ENCODE measurements around the gene KRT80.

Gene KRT80

DNA sequence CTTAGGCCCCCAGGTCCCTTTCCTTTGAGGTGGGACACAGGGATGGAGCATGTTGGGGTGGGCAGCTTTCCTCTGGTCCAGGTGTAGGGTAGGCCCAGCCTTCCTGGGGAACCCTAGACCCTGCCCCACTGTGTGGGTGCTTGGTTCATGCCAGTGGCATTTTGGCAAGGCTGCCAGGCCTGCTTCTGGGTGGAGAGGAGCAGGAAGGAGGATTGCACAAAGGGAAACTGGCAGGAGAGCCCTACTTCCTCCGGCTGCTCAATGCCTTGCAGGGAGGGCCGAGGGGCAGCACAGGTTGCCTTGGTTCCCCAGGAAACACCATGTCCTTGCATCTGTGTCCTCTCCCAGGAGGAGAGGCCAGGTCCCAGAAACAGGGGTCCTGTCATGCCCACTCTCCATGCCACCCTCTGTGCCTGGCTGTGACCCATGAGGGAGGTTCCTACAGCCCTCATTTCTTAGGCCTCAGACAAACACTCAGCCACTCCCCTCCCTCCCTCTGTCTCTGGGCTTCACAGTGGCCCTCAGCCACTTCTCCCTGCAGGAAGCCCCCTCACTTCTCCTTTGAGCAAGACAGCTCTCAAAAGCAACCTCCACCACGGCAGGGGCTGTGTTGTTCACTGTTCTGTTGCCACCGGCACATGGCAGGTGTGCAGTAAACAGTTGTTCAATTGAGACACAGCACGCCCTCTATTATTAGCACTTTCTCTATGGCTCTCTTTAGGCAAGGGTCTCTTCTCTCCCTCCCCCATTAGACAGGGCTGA is 6.8 kb upstream of the KRT80 start:
- no peak for DNase-seq (ENCODE audit: low spot score)

DNA sequence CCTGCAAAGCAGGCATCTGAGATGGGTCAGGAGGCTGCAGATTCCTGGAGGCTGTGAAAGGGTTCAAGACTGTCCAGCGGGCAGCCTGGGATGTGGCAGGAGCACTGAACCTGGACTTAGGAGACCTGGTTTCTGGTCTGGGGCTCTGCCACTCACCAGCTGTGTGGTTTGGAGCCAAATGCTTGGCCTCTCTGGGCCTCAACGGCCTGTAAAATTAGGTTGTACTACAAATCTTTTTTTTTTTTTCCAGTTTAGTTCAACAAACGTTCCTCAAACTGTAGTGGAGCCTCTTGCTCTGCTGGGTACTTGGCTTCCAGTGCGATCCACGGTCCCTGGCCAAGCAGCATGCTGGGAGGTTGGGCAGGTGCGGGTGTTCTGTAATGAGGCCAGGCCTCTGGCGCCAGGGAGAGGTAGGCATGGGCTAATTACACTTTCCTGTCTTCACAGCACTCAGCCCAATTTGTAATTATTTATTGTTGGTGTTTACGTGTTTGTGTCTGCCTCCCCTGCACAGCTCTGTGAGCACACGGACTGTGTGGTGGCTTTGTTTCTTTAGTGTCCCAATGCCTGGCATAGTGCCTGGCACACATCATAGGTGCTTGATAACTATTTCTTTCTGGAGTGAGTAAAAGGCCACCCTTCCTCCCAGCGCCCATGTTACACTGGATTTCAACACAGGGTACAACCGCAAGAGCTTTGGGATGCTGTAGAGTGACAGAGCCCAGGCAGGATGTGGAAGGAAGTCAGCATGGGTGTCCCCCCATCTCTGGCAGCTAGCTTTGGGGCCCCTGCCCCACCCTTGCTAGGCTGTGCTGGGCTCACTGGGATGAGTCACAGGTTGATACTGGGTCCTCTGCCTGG is 5.8 kb upstream of the KRT80 start:
- DNase-seq (ENCODE audit: low spot score) = no peak

DNA sequence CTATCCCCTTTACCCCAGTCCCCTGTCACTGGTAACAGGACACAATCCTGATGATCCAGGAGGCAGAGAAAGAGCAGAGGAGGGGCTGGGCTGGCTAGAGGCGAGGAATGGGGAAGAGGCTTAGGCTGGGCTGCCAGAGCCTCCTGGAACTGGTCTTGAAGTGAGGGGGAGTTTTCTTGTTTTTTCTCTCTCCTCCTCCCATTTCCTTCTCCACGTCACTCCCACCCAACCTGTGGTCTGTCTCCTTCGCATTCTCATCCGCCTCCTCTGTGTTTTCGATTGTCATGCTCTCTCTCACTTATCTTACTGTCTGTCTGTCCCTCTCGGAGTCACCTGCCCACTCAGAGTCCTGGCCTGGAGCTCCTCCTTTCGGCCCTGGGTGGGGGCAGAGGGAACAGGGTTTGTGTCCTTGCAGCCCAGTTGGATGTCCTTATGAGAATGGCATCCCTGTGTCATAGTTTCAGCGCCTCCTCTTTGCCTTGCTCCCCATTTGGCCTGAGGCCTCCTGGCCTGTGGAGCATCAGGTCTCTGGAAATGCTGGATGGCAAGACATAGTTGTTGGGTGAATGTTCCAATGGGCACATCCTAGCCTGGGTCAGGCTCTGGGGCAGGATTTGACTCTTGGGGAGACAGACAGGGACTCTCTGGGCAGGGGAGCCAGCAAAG is 3.4 kb upstream of the KRT80 start:
- no peak for DNase-seq (ENCODE audit: low spot score)

DNA sequence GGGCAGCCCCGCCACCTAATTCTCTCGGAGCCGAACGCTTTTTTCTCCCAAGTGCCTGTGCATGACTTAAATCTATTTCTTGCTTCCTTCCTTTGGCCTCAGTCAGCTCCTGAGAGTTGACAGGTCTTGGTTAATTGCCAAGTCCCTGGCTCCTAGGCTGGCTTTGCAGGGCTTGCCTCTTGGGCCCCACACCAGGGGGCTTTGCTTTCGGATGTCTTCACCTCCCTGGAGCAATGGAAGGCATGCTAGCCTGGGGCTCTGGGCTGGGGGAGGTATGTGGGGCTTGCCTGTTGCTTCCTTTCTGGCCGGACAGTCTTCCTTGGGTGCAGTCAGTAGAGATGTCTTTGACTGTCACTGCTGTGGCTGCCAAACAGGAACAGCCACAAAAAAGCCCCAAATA is 2.2 kb upstream of the KRT80 start:
- no peak for DNase-seq (ENCODE audit: low spot score)

DNA sequence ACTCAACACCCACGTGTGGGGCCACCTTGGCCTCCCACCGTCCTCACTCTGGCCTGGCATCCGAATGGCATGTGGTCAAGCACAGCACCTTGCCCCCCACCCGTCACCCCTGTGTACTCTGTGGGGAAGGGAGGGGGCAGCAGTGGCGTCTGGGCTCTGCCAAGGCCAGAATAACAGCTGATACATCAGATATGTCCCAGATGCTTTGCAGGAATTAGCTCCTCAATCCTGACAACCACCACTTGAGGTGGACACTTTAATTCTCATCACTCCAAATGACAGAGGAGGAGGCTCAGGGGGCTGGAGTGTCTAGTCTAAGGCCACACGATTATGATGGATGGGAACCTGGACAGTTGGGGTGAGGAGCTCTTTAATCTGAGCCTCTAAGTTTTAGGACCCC is 1.7 kb upstream of the KRT80 start:
- no peak for DNase-seq (ENCODE audit: low spot score)

DNA sequence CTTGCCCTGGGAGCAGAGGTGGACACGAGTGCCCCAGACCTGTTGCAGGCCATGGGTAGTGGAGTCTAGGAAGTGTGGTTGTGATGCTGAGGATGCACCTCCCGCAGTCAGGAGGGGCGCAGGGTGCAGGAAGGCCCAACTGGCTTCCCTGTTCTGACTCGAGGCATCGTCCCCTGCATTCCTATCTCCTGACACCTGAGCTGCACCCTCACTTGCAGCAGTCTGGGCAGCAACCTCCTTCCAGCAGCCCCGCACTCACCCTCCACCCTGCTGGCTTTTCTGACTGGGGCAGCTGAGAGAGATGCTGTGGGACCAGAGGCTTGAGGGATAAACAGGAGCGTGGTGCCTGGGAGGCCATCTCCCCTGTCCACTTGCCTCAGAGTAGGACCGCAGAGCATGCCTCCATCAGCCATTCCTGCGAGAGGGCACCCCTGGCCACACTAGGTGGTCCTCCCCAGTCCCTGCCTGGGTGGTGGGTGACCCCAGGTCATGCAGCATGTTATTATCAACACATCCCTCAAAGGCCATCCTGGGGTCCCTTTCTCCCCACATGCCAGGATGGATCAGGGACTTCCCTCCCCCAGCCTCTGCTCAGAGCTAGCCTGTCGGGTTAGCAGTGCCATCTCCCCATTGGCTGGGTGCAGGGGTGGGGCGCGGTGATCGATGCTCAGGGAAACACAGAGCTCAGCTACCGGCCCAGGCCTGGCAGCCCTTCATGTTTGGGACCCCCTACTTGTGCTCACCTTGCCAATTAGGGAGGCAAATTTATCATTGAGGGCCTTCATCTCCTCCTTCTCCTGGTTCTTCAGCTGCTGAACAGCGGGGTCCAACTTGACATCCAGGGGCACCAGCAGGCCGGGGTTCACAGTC is 719 bp downstream of the KRT80 start:
- DNase-seq (ENCODE audit: low spot score) = peak; percentile 43

DNA sequence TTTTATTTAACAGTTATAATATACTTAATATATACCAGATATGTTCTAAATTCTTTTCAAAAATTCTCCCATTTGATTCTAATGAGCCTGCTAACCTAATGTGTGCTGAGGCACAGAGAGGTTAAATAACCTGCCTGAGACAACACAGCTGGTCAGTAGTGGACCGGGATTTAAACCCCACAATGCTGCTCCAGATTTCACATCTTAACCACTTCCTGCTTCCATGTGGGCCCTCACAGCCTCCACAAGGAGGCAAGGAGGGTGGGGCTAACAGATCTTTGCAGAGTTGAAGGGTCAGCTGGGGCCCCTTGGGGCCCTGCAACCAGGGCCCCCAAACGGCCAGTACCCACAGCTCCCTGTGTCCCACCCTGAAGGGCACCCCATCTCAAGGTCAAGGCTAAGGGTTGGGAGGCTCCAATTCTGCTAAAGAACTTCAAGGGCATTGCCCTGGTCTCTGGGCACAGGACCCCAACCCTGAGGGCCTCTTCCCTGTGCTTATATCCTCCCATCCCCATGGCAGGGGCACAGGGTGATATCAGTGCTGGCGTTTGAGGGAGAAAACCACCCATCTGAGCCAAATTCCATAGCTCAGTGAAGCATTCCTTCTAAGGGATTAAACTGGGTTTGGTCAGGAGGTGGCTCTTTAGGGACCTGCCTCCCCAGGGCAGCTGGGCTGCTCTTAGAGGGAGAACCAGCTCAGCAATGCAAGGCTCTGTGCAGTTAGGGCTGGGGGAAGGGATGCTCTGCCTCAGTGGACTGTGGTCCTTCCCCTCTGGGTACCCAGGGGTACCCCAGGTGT is 2.2 kb downstream of the KRT80 start:
- peak; percentile 70 for DNase-seq (ENCODE audit: low spot score)

DNA sequence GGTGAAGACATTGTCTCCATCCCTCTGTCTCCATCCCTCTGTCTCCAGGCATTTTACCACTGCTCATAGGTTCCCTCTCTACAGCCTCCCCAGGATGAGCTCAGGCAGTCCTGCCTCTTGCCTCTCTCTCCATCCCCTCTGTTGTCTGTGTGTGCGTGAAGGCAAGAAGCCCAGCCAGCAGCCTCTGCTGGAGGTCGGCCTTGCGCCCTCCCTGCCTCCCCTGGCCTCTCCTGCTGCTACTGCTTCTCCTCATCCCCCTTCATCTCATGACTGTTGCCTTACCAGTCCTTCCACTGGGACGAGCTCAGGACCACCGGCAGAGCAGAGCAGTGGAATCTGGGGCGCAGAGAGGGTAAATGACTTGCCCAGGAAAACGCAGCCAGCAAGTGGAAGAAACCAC is 3.2 kb downstream of the KRT80 start:
- DNase-seq (ENCODE audit: low spot score) = no peak

DNA sequence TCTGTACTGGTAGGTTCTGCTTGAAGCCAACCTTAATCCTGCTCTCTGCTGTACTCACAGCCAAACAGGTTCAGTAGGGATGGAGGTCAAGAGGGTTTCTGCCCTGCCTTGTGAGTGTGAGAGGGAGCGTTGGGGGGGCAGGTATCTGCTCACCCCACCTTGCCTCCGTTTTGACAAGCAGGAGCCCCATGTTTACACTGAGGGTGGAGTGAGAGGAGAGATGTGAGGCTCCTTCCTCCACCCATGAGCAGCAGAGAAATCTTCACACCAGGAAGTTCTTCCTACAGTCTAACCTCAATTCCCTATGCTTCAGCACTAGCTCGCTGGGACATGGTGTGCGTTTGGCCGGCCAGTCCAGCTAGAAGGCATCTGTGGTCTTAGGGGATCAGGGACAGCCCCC is 4.2 kb downstream of the KRT80 start:
- DNase-seq (ENCODE audit: low spot score) = no peak

DNA sequence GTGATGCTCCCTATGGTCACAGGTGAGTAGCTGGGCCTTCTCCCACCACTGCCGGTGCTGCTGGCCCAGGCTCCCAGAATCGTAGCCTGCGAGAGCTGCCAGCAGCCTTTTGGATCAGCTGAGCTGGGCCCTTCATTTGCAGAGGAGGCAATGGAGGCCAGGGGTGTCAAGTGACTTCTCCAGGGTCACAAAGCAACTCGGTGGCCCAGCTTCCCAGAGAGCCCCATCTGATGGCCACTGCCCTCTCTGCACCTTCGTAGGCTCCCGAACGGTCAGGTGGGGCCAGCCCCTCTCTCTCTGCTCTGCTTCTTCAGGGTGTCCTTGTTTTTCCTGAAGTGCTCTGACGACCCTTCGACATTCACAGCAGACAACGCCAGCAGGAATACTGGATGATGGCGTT is 4.6 kb downstream of the KRT80 start:
- no peak for DNase-seq (ENCODE audit: low spot score)

DNA sequence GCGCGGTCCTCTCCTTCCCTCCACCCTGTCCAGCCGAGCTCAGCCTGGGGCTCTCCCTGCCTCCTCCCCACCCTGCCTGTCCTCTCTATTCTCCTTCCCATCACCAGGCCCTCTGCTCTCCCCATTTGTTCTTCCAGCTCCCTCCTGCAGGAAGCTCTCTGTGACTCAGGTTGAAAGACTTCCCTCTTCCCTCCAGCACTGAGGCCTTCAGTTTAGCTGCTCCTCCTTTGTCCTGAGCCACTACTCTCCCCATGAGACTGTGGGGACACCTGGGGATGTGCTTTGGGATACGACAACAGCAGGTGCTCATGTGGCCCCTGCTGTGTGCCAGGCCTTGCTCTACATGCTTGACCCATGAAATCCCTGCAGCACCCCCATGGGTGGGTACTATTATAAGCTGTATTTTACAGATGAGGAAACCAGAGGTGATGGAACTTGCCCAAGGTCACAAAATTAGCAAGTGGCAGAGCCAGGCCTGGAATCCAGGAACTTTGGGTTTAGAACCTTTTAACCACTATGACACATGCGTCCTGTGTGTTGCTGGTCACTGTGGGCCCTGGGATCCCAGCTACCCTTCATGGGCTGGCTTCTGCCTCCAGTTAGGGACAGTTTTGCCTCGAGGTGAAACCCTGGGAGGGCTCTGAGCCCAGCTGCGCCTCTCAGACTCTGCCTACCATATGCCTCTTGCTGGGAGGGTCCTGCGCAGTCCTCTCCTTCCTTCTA is 5.5 kb downstream of the KRT80 start:
- peak; percentile 72 for DNase-seq (ENCODE audit: low spot score)

DNA sequence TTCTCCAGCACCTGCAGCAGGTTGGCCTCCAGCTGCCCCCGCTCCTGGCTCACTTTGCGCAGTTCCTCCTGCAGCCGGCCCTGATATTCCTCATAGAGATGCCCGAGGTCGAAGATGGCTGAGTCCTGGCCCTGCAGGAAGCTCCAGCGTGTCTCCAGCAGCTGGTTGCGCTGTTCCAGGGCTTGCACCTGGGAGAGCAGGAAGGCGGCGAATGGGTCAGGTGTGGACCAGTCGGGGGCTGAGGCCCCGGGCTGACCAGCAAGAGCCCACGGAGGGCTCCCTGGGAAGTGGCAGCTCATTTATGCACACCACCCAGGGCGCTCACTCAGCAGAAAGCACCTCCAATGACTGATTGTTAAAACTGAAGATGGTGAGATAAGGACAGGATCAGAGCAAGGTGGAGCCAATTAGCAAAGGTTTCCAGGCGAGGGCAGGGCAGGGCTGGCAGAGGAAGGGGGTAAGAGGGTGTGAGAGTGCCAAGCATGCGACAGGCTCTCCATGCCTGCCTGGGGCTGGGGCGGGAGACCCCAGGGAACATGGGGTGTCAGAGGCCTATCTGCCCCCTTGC is 6.3 kb downstream of the KRT80 start:
- no peak for DNase-seq (ENCODE audit: low spot score)

DNA sequence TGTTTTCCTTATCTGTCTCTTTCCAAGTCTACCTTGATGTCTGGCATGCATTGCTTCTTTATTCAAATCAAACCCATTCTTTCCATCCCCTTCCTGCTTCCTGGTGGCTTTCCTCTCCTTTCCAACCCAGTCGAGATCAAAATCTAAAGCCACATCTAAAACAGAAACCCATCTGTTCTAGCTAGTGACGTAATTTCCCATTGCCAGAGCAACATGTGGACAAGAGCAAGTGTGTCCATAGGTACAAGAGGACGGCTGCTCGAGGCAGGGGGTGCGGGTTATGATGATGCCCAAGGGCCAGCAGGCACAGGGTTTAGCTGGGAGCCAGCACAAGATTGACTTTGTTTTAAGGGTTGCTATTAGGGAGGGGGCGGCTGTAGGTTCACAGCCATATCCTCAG is 7.0 kb downstream of the KRT80 start:
- no peak for DNase-seq (ENCODE audit: low spot score)

DNA sequence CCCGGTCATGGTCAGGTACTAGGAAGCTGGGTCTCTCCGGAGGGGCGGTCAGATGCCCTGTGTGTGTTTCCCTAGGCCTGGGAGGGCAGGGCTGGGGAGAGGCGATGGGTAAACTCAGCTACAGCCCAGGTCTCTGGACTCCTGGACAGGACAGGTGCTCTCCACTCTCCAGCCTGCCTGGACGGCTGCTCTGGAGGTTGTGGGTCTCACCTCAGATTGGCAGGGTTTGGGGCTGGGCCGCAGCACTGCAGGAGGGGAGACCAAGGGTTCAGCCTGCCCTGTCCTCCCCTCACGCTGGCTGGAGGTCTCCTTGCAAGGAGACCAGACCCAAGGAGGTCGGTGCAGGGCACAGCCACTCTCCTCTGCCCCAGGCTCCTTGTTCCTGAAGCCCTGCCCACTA is 7.8 kb downstream of the KRT80 start:
- DNase-seq (ENCODE audit: low spot score) = no peak

DNA sequence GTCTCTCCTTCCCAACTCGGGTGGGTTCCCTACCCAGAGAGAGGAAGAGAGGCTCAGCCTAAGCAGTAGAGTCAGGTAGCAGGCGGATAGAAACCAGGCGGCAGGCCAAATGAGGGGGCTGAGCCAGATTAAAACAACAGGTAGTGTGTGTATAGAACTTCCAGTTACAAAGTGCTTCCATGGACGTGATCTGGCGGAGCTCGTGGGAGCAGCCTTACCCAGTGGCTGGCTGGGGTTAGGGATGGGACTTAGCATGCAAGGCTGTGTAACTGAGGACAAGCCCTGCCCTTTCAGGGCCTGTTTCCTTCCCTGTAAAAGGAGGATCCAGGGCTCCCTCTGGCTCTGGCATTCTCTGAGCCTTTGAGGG is 8.3 kb downstream of the KRT80 start:
- DNase-seq (ENCODE audit: low spot score) = no peak

DNA sequence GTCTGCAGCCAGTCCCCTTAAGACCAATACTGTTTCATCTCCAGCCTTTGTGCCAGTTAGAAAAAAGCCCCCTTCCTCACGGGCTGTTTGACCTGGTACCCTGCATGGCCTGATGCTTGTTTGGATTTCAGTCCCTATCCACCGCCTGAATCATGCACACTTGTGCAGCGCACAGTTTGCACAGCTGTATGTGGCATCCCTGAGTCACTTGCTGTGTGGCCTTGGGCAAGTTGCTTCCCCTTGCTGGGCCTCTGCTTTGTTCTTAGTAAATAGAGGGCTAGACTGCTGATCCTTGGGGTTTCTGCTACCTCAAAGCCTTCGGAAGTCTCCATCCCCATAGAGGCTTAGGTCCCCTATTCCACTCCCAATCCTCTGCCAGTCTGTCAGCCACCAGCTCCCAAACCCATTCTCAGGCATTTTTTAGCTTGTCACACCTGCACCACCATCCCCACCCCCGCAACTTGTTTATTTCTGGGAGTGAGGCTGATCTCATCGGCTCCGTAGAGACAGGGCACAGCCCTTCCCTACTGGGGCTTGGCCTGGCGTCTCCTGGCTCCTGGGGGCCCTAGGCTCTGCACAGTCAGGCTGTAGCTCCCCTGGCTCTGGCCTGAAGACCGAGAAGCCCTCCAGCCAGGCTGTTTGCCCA is 8.8 kb downstream of the KRT80 start:
- DNase-seq (ENCODE audit: low spot score) = no peak

DNA sequence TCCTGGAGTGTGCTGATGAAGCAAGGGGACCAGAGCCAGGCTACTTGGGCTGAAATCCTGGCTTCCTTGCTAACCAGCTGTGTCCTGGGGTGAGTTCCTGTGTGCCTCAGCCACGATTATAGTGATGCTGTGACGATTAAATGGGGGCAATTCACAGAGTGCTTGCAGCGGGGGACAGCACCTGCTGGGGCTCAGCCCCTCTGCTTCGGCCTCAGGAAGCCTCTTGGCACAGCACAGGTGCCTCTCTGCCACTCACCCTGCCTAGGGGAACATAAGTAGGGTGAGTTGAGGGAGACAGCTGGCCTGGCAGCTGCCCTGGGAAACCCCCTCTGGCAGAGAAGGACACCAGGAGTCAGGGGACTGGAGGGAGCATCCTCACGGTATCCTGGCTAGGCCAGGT is 9.4 kb downstream of the KRT80 start:
- no peak for DNase-seq (ENCODE audit: low spot score)

DNA sequence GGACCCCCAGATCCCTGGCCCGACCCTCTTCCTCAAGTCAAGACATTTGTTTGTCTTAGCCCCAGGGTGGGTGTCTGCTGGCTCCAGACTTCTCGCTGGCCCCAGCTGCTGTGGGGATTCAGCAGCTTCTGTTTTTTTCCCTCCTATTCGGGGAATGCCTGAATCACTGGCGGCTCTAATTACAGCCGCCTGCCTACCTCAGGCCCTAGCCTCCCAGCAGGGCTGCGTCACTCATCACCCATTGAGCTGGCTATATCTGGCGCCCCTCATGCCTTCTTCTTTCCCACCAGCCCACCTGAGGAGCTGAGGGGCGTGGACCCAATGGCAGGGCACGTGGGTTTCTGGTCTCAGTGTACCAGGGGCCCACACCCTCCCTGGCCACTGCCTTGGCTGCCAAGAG is 10.1 kb downstream of the KRT80 start:
- peak; percentile 77 for DNase-seq (ENCODE audit: low spot score)

DNA sequence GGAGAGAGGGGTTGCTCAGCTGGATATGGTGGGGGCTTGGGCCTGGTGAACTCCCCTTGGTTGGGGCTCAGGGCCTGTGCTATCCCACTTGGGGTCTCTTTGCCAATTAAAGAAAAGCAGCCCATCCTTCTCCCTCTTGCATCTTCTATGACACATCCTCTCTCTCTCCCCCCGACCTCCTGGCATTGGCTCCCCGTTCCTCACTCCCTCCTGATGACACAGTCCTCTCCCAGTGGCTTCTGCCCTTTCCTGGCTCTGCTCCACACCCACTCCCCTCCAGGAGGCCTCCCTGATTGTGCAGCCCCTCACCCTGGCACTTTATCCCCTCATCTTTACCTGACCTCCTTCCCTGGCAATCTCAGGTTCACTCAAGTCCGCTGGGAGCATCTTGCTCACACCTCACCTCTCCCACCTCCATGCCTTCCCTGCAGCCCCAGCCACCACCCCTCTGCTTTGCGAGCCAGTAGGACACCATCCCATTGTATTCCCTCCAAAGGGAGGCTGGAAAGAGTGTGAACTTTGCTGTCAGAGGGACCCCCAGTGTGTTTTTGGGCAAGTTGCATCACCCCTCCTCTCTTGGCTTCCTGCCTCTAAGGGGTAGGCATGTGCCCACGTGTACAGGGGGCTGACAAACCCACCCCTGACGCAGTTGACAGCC is 10.7 kb downstream of the KRT80 start:
- DNase-seq (ENCODE audit: low spot score) = no peak

Data from AG08396 (cell line).